Frontal cortex (tissue), 4 donors: ENCODE data around the gene SPARC. TPM values are rescaled to one million over a fixed set of nuclear protein-coding genes. Genes with fewer than 3 reads are reported as not detected.
"Not testable (repeated sequence)": the region's sequence is repeated elsewhere in the genome, so short reads cannot be mapped to it uniquely, and the experiment has no call there.

Experiments
- DNase-seq, 2 donors: peaks; one replicate each; pipeline ENCODE4 v3.0.0; 2012; ENCODE audit warnings: low spot score in 2 of 2
- FAIRE-seq: peaks from 2 replicates; lab custom pipeline; 2012; peaks lifted over from hg19 to GRCh38; lab: Jason Lieb, UNC
- total RNA-seq: library from RNA; depleted of rRNA; stranded (reverse); fragments of >200 nt; gene quantifications from one replicate; pipeline ENCODE4 v1.2.3, GENCODE V29; 2014
- donor health status: control.
- donor health status: control.
- donor health status: control.

Gene SPARC, protein sequence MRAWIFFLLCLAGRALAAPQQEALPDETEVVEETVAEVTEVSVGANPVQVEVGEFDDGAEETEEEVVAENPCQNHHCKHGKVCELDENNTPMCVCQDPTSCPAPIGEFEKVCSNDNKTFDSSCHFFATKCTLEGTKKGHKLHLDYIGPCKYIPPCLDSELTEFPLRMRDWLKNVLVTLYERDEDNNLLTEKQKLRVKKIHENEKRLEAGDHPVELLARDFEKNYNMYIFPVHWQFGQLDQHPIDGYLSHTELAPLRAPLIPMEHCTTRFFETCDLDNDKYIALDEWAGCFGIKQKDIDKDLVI
- 74.6 TPM for total RNA-seq

DNA sequence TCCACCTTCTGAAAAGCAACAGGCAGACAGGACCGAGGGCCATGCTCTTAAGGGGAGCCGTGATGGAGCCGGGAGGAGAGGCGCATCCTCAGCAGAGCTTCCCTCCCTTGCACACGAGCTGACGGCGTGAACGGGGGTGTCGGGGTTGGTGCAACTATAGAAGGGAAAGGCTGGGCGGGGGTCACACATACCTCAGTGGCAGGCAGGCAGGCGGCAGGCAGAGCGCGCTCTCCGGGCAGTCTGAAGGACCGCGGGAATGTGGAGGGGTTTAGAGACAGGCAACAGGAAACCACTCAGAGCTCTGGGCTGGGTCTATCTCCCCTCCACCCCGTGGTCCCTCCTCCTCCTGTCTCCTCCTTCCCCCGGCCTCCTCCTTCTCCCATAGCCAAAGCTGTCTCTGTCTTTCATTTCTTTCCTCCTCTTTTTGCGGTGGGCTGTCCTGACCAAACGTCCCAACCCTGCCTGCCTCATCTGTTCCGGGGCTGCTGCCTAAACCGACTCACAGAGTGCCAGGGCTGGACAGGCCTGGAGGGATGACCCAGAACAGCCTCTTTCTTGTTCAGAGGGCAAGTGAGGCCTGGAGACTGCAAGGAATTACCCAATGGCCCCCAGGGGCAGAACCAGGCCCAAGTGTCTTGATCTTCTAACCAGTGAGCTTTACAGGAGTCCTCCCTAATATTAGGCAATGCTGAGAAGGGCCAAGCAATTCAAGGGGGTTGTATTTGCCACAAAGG is at the start of gene SPARC:
SPARC (minus strand) TSS at position 242 of the 734 bp plus-strand sequence. CDS start 10,727 bp downstream, outside the sequence.
- DNase-seq (no peak), FAIRE-seq (no peak)

DNA sequence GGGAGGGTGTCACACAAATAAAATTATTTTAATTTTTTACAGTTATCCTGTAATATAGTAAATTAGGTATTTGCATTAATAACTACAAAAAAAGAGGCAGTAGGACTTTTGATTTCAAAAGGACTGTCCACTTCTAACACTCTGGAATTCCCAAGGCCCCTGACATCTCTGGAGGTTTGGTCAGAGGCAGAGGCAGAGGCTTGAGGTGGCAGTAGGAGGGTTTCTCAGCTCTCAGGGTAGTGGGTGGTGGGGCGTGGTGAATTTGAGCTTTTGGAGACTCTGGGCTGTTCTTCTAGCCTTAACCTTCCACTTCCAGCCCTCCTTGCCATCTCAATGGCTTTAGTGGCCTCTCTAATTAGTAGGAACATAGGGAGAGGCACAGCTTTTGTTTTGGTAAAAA is 48.9 kb upstream of the SPARC start:
- DNase-seq (no peak), FAIRE-seq (no peak)

DNA sequence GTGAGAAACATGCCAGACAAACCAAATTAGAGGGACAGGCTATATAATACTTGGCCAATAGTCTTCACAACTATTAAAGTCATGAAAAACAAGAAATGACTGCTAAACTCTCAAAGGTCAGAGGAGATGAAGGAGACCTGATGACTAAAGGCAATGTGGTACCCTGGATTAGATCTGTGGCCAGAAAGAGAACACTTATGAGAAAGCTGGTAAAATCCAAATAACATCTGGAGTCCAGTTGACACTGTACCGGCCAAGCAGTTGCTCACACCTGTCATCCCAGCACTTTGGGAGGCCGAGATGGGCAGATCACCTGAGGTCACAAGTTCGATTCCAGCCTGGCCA is 47.3 kb upstream of the SPARC start:
- DNase-seq (no peak), FAIRE-seq (no peak)

DNA sequence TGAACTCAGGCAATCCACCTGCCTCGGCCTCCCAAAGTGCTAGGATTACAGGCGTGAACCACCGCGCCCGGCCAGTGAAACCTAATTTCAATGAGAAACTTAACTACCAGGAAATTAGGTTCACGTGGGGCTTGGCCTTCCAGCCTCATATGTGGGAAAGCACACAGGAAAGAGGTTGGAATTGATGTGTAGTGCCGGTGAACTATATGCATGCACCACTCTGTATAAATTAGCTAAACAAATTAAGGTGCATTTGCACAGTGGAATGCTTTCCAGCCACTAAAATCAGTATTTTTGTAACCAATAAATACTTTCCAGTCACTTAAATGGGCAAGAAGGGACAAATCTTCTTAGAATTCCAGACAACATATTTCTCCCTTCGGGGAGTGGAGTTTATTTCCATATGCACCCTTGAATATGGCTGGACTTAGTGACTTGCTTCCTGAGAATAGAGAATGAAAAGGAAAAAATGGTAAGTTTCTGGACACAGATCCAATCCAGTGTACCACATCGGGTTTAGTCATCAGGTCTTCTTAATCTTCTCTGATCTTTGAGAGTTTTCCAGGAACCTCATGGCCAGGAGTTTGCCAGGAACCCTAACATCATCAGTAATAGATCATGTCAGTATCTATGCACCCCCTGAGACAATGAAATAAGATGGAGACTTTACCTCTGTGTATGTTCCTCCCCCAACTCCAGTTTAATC is 46.8 kb upstream of the SPARC start:
- no peak for DNase-seq
- no peak for FAIRE-seq

DNA sequence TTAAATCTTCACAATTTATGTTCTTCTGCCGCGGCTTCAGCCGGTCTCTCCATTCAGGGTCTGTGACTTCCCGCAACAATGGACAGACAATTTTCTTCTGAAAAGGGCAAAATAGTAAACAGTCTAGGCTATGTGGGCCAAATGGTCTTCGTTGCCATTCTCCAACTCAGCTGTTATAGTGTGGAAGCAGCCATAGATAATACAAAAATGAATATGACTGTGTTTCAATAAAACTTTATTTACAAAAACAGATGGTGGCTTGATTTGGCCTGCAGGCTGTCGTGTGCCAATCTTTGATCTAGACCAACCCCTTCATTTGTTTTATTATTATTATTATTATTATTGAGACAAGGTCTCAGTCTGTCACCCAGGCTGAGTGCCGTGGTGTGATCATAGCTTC is 43.7 kb upstream of the SPARC start:
- DNase-seq (no peak), FAIRE-seq (no peak)

DNA sequence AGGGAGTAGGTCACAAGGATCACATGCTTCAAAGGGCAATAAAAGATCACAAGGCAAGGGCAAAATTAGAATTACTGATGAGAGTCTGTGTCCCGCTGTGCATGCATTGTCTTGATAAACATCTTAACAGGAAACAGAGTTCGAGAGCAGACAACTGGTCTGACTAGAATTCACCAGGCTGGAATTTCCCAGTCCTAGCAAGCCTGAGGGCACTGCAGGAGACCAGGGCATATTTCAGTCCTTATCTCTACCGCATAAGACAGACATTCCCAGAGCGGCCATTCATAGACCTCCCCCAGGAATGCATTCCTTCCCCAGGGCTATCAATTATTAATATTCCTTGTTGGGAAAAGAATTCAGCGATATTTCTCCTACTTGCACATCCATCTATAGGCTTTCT is 42.9 kb upstream of the SPARC start:
- not testable (repeated sequence) for DNase-seq, FAIRE-seq

DNA sequence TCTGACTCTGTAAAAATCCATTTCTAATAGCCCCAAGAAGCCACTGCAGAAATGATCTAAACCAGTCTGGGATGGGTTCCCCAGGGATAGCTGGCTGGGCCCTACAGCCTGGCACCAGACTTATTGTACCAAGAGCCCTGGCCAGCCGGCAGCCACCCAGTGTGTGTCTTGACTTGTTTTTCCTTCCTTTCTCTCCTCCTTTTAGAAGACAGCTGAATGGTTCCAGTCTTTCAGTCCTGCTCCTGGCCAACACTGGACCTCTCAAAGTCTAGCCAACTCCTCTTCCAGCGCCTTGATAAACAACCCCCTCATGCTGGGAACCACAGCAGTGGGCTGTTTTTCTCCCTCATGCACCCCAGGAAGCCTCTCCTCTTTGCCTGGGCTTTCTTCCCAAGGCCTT is 37.6 kb upstream of the SPARC start:
- DNase-seq (no peak), FAIRE-seq (no peak)

DNA sequence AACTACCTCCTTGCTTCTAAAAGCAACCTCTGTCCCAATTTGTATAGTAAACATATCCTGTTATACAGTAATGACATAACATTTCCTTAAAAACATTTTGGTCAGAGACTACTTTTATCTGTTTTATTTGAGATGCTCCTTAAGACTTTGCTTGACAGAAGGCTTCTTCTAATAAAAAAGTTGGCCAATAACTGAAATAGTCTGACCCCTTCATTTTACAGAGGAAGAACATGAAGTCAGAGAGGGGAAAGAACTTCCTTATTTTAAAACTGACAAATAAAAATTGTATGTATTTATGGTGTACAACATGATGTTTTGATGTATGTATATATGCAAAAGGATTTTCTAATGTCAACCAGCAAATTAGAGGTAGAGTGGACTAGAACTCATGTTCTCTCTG is 35.8 kb upstream of the SPARC start:
- no peak for DNase-seq
- no peak for FAIRE-seq

DNA sequence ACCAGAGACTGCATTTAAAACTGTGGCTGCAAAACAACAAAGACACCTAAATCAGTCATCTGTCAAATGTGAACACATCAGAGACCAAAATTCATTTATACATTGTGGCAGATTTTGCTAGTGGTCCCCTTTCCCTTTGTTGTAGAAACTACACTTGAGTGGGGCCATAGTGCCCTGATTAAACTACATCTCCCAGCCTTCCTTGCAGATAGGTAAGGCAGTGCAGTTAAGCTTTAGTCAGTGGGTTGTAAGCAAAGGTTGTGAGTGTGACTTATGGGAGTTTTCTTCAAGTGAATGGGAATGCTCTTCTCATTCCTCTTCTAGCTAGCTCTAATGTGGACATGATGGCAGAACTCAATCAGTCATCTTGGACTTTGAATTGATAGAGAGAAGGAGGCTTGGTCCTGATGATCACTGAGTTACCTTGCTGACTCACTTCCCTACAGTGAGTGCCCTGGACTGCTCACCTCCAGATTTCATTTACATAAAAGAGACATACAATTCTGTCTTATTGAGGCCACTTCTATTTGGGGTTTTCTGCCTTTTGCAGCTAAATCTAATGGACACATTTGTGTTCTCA is 35.2 kb upstream of the SPARC start:
- no peak for FAIRE-seq

DNA sequence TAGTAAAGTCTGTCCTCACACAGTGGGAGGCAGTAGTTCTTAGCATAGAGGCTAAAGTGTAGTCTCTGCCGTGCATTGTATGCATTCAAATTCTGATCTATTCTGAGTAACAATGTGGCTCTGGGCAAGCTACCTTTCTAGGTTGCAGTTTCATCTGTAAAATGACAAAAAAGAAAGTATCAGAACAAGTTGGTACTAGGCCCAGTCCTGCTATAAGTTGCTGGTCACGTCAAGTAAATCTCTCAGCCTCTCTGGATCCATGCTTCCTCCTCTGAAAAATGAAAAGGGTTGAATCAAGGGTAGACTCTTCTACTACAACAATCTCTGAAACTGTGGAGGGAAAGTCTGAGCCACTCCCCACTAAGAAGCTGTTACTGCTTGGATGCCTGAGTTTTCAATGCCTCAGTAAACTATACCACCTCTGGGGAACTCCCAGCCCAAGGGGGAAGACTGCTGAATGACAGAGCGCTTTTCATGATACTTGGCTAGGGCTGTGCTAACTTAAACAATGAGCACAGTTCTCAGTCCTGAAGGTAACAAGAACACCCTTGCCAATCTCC is 34.5 kb upstream of the SPARC start:
- no peak for FAIRE-seq
- DNase-seq: no peak

More for the DNA sequence above, 35.2 kb upstream of the SPARC start:
- DNase-seq: no peak

DNA sequence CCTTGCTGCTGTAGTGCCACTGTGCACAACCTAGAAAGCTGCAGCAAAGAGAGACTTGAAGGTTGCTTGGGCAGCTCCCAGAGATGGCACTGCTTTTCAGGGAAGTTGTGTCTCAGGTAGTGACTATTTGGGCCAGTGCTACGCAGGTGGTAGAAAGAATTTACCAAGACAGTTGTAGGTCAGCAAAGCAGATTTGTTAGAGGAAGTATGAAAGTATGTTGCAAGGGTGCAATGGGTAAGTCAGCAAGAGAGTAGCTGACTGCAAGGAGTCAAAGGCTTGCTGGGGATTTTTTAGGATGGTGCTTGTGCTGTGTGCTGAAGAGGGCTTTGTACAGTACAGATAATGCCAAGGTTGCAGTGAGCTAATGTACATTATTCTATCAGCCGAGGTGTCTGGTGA is 33.5 kb upstream of the SPARC start:
- FAIRE-seq: no peak
- no peak for DNase-seq

DNA sequence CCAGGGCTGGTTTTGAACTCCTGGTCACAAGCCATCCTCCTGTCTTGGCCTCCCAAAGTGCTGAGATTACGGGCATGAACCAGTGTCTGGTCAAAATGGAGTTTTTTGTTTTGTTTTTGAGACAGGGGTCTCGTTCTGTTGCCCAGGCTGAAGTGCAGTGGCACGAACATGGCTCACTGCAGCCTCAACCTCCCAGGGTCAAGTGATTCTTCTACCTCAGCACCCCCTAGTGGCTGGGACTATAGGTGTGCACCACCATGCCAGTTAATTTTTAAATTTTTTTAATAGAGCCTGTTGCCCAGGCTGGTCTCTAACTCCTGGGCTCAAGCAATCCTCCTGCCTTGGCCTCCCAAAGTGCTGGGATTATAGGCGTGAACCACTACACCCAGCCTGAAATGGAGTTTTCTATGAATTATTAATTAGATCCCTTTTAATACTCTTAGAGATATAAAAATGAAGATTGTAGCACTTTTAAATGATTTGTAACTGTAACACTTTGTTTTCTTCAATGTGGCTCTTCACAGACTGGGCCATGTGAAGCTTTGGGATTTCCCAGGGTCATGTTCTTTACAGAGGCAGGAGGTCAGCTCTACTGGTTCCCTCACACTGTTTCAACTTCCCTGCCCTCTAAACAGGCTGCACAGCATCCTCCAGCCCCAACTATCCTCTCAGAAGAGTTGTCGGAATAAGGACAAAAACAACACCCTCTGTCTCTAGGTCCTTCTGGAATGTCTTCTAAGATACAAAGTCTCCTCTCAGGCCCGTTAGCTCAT is 32.7 kb upstream of the SPARC start:
- FAIRE-seq (no peak), DNase-seq (no peak)

DNA sequence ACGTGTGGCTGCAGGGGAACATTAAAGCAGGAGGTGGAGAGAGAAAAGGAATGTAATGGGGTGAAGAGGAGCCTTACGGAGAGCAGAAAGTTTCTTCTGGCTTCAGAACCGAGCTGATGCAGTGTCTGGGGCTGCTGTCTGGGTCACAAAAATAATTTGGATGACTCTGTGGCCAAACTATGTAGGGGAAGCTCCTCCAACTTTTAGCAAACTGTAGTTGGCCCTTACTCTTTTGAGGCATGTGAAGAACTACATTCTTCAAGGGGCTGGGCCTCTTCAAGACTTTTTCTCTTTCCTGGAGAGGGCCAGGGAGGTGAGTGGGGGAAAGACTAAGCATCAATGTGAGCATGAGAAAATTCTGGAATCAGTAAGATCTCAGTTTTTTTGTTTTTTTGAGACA is 31.9 kb upstream of the SPARC start:
- DNase-seq: no peak
- FAIRE-seq: no peak

DNA sequence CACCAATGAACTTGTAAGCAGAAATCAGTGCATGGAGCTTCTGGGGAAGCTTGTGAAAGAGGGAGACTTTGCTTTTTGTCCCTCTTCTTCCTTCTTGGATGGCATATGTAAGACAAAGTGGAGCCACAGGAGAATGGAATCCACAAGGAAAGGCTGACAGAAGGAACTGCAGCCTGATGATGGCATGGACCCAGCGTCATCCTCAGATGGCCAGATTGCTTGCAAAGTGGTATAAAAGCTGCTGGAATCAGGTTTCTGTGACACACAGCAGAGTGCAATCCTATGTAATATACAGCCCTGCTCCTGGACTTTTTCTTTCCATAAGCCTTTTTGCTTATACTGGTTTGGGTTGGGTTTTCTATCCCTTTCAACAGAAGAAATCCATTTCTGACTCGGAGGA is 31.4 kb upstream of the SPARC start:
- FAIRE-seq (no peak), DNase-seq (no peak)

DNA sequence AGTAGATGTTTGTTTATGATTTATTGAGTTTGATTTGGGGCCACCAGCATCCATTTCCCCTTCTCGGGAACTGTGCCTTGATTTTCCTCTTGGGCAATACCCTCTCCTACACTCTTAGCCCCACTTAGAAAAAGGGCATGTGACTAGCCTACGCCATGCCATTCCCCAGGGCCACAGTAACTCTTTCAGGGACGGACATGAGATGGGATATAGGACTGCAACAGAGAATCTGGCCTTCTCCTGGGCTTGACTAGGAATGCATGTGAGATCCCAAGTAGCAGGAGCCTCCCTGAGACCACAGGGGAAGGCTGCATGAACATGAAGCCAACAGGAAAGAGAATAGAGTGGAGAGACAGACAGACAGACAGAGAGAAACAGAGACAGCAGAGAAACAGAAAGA is 30.7 kb upstream of the SPARC start:
- FAIRE-seq: no peak

DNA sequence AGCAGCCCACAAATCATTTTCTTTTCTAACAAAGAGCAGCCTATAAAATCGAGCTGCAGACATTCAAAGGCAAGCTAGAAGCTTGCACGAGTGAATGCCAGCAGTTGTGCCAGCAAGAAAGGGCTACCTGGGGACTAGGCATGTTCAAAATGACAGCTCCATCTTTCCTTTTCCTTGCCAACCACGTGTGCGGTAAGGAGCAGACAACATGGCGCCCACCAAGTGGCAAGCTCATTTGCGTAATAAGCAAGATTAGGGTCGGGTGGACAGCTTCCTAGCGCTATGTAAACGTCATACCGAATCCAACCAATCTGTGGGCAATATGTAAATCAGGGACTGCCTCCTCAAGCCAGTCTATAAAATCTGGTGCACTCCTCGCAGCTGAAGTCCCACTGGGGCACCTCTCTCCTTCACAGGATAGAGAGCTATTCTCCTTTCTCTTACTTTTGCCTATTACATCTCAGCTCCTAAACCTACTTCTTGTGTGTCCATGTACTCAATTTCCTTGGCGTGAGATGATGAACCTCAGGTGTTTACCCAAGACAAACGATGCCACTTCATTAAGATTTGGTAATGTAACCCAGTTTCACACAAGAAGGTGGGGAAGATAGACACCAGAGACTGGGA is 22.5 kb upstream of the SPARC start:
- DNase-seq (no peak), FAIRE-seq (no peak)

More for the DNA sequence above, 30.7 kb upstream of the SPARC start:
- DNase-seq: no peak

DNA sequence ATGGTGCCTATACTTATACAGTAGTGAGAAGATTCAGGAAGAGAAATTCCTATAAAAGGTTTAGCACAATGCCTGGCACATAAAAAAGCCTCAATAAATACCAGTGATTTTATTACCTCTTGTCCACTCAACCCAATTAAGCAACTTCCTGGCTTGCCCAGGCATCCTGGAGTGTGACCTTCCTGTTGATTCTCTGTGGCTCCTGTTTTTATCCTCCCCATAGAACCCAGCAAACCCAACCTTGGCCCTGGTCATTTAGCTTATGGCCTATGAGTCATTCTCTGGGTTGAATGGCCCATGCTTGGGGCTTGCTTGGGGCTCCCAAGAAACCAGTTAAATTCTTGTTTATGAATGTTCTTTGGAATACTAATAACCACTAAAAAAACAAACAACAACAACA is 21.4 kb upstream of the SPARC start:
- FAIRE-seq (no peak), DNase-seq (no peak)

DNA sequence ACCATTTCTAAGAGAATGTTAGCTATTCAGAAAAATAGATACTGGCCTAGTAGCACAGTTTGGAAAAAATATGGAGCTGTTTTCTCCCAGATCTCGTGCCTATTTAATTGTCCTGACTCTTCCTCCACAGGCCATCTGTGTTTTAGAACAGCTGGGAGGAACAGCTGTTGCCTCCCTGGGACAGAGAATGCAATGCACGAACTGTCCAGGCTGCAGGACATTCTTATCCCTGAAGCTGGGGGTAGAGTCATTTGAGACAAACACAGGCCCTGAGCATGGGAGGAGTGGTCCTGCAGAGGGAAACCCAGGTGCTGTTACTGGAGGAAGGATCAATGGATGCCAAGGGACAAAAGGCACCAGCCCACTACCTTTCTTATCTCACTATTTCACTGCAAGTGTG is 20.9 kb upstream of the SPARC start:
- no peak for DNase-seq
- FAIRE-seq: no peak

DNA sequence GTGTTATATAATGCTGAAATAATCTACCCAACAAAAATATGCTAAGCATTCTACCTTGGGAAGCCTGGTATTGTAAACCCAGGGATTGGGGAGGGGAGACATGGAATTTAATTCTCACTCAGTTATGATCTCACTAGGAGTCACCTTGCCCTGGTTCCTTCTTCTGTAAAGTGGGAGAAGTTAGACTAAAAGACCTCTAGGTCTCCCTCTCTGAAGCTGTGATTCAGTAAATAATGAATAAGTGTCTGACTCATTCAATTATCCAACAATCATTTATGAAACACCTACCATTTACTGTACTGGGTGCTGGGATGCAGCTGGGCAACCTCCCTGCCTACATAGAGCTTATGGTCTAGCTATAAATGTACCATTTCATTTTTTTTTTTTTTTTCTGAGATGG is 20.2 kb upstream of the SPARC start:
- DNase-seq (no peak), FAIRE-seq (no peak)
